ENCODE data around the gene BZW1. TPM values are rescaled to one million over a fixed set of nuclear protein-coding genes. Genes with fewer than 3 reads are reported as not detected.

BZW1 gene
- total RNA-seq, 1 donor from 2014 or later: 433 TPM

- no peak overlapping the region for H3K27ac Mint-ChIP-seq (ENCODE audit: unreplicated experiment)
- H3K4me3 Mint-ChIP-seq: no peak overlapping the region
- DNase-seq (ENCODE audit: low read depth, low spot score): no peak
- H3K27me3 Mint-ChIP-seq (ENCODE audit: low read depth): peaks cover 10% of the 10 kb centered on the region
- no peaks in the 10 kb centered on the region for H3K9me3 Mint-ChIP-seq
- TF ChIP-seq CTCF (conservative IDR thresholded peaks at IDR 0.05): no peak
- H3K4me1 Mint-ChIP-seq: no peaks in the 10 kb centered on the region
- no peaks in the 10 kb centered on the region for H3K36me3 Mint-ChIP-seq (ENCODE audit: low read depth)
Observed at GRCh38 chr2:200767111-200767885, 44.4 kb upstream of the BZW1 start.

GRCh38 chr2:200770847-200771246 lies 40.9 kb upstream of the BZW1 start:
- H3K27ac Mint-ChIP-seq (ENCODE audit: unreplicated experiment): no peak overlapping the region
- DNase-seq (ENCODE audit: low read depth, low spot score): no peak
- H3K9me3 Mint-ChIP-seq: peaks cover 9% of the 10 kb centered on the region
- no peaks in the 10 kb centered on the region for H3K36me3 Mint-ChIP-seq (ENCODE audit: low read depth)
- peaks cover 6% of the 10 kb centered on the region for H3K27me3 Mint-ChIP-seq (ENCODE audit: low read depth)
- no peak for TF ChIP-seq CTCF (conservative IDR thresholded peaks at IDR 0.05)
- H3K4me3 Mint-ChIP-seq: no peak overlapping the region
- H3K4me1 Mint-ChIP-seq: no peaks in the 10 kb centered on the region

GRCh38 chr2:200772620-200773019 lies 39.1 kb upstream of the BZW1 start:
- Mint-ChIP-seq H3K4me3 (no peak overlapping the region), H3K27me3 (ENCODE audit: low read depth) (peaks cover 6% of the 10 kb centered on the region), H3K4me1 (no peaks in the 10 kb centered on the region), H3K9me3 (peaks cover 9% of the 10 kb centered on the region), H3K27ac (ENCODE audit: unreplicated experiment) (no peak overlapping the region), H3K36me3 (ENCODE audit: low read depth) (no peaks in the 10 kb centered on the region)
- TF ChIP-seq CTCF (conservative IDR thresholded peaks at IDR 0.05): no peak
- DNase-seq (ENCODE audit: low read depth, low spot score): no peak

- Mint-ChIP-seq H3K9me3 (peaks cover 9% of the 10 kb centered on the region), H3K36me3 (ENCODE audit: low read depth) (no peaks in the 10 kb centered on the region), H3K4me1 (no peaks in the 10 kb centered on the region), H3K27ac (ENCODE audit: unreplicated experiment) (no peak overlapping the region), H3K27me3 (ENCODE audit: low read depth) (peaks cover 6% of the 10 kb centered on the region), H3K4me3 (no peak overlapping the region)
- DNase-seq (ENCODE audit: low read depth, low spot score): no peak
- no peak for TF ChIP-seq CTCF (conservative IDR thresholded peaks at IDR 0.05)
Observed at GRCh38 chr2:200773083-200773482, 38.6 kb upstream of the BZW1 start.

GRCh38 chr2:200774920-200775319 lies 36.8 kb upstream of the BZW1 start:
- Mint-ChIP-seq H3K36me3 (ENCODE audit: low read depth) (no peaks in the 10 kb centered on the region), H3K27ac (ENCODE audit: unreplicated experiment) (no peak overlapping the region), H3K4me1 (no peaks in the 10 kb centered on the region), H3K27me3 (ENCODE audit: low read depth) (peaks cover 2% of the 10 kb centered on the region), H3K9me3 (peaks cover 9% of the 10 kb centered on the region), H3K4me3 (no peak overlapping the region)
- TF ChIP-seq CTCF (conservative IDR thresholded peaks at IDR 0.05): no peak
- no peak for DNase-seq (ENCODE audit: low read depth, low spot score)
